HEK293T (cell line): ENCODE measurements around the gene MED23.

Experiments
- CTCF ChIA-PET: fragments of 350-600 bp; formaldehyde crosslinking; extraction: SDS; loops from one replicate; lab custom pipeline; 2021; ENCODE audit warnings: antibody characterized with exemption, inconsistent platforms; lab: Yijun Ruan, JAX
- POLR2A ChIA-PET: fragments of 350-600 bp; formaldehyde crosslinking; extraction: SDS; loops from one replicate; lab custom pipeline; 2020; ENCODE audit warnings: antibody characterized with exemption, inconsistent platforms; lab: Yijun Ruan, JAX
- DNase-seq: peaks from one replicate; pipeline ENCODE4 v3.0.0; 2012; ENCODE audit warnings: mixed read lengths; ENCODE audit errors: extremely low spot score
- ARNT ChIP-seq: fragments of 450-650 bp; IDR thresholded peaks from 2 replicates; pipeline ENCODE4 v1.6.1; 2017; ENCODE audit warnings: mild to moderate bottlenecking
- BHLHE40 ChIP-seq: fragments of 450-650 bp; IDR thresholded peaks from 2 replicates; pipeline ENCODE4 v1.6.1; 2016; ENCODE audit warnings: mild to moderate bottlenecking, moderate library complexity, borderline replicate concordance
- CTBP1 ChIP-seq: fragments of 450-650 bp; IDR thresholded peaks from 2 replicates; pipeline ENCODE4 v1.6.1; 2016; ENCODE audit warnings: borderline replicate concordance
- ELF4 ChIP-seq: fragments of 450-650 bp; IDR thresholded peaks from 2 replicates; pipeline ENCODE4 v1.6.1; 2017; ENCODE audit warnings: antibody characterized with exemption
- FOXA1 ChIP-seq: fragments of 450-650 bp; IDR thresholded peaks from 2 replicates; pipeline ENCODE4 v1.6.1; 2016; ENCODE audit warnings: mild to moderate bottlenecking
- FOXK2 ChIP-seq: fragments of 450-650 bp; IDR thresholded peaks from 2 replicates; pipeline ENCODE4 v1.6.1; 2016; ENCODE audit warnings: mild to moderate bottlenecking
- FOXM1 ChIP-seq: fragments of 450-650 bp; IDR thresholded peaks from 2 replicates; pipeline ENCODE4 v1.6.1; 2017; ENCODE audit warnings: mild to moderate bottlenecking, borderline replicate concordance
- HDGF ChIP-seq: fragments of 450-650 bp; IDR thresholded peaks from 2 replicates; pipeline ENCODE4 v1.6.1; 2017; ENCODE audit warnings: antibody characterized with exemption, borderline replicate concordance
- L3MBTL2 ChIP-seq: fragments of 450-650 bp; conservative IDR thresholded peaks from 2 replicates; pipeline ENCODE4 v1.6.1; 2016; ENCODE audit warnings: mild to moderate bottlenecking
- LEF1 ChIP-seq: fragments of 450-650 bp; IDR thresholded peaks from 2 replicates; pipeline ENCODE4 v1.6.1; 2017; ENCODE audit warnings: mild to moderate bottlenecking, borderline replicate concordance
- NFRKB ChIP-seq: fragments of 450-650 bp; IDR thresholded peaks from 2 replicates; pipeline ENCODE4 v1.6.1; 2016; ENCODE audit warnings: mild to moderate bottlenecking, moderate library complexity
- PKNOX1 ChIP-seq: fragments of 450-650 bp; IDR thresholded peaks from 2 replicates; pipeline ENCODE4 v1.6.1; 2016
- SP1 ChIP-seq: fragments of 450-650 bp; IDR thresholded peaks from 2 replicates; pipeline ENCODE4 v1.6.1; 2017
- SUZ12 ChIP-seq: fragments of 450-650 bp; IDR thresholded peaks from 2 replicates; pipeline ENCODE4 v1.6.1; 2016; ENCODE audit warnings: mild to moderate bottlenecking
- TARDBP ChIP-seq: fragments of 450-650 bp; IDR thresholded peaks from 2 replicates; pipeline ENCODE4 v1.6.1; 2016
- ZNF384 ChIP-seq: fragments of 450-650 bp; IDR thresholded peaks from 2 replicates; pipeline ENCODE4 v1.6.1; 2016

The MED23 gene

DNA sequence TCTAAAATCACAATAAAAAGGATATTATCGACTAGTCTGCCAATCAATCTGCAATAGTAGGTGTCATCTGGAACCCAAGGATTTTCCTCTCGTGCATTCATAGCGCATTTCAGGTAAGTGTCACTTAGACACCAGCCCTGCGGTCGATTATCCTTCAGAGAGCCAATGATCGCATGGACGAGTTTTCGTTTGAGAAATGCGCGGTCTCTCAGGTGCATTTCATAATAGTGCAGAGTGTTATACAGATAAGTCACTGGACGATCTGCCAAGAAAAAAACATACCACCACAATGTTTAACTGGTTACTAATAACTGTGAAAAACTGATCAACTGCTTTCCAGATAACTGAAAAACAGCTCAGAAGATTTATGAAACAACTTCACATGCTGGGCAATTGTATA is 34.0 kb downstream of the MED23 start:
- CTCF ChIA-PET = no interaction called here
- POLR2A ChIA-PET = no interaction called here
- DNase-seq = no peak
- no peak for TF ChIP-seq FOXA1
- no peak for TF ChIP-seq PKNOX1
- no peak for TF ChIP-seq SP1
- no peak for TF ChIP-seq ELF4
- no peak for TF ChIP-seq HDGF
- no peak for TF ChIP-seq ZNF384
- no peak for TF ChIP-seq LEF1
- TF ChIP-seq TARDBP = no peak
- no peak for TF ChIP-seq SUZ12
- no peak for TF ChIP-seq CTBP1
- TF ChIP-seq FOXM1 = no peak
- no peak for TF ChIP-seq L3MBTL2
- TF ChIP-seq ARNT = no peak
- TF ChIP-seq NFRKB = no peak
- TF ChIP-seq BHLHE40 = no peak
- no peak for TF ChIP-seq FOXK2

DNA sequence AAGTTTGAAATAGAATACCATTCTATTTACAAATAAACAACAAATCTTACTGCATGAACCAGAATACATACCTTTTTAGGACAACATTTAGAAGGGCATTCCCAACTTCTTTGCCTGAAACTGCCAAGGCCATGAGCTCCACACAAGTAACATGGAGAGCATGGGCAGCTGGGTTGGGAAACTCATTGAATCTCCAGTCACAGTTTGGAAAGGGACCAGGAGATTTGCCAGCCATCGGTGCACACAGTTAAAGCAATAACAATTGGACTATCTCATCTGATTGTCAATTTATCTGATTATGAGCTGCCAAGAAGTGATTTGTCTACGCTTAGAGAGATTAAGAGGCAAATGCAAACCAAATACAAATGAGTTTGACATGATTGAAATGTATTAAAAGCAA is 35.1 kb downstream of the MED23 start:
- TF ChIP-seq NFRKB (no peak), BHLHE40 (no peak), HDGF (no peak), CTBP1 (no peak), ELF4 (no peak), SP1 (no peak), TARDBP (no peak), PKNOX1 (no peak), FOXM1 (no peak), FOXA1 (no peak), L3MBTL2 (no peak), SUZ12 (no peak), LEF1 (no peak), ZNF384 (no peak), ARNT (no peak), FOXK2 (no peak)
- ChIA-PET POLR2A (no interaction called here), CTCF (no interaction called here)
- DNase-seq = no peak

DNA sequence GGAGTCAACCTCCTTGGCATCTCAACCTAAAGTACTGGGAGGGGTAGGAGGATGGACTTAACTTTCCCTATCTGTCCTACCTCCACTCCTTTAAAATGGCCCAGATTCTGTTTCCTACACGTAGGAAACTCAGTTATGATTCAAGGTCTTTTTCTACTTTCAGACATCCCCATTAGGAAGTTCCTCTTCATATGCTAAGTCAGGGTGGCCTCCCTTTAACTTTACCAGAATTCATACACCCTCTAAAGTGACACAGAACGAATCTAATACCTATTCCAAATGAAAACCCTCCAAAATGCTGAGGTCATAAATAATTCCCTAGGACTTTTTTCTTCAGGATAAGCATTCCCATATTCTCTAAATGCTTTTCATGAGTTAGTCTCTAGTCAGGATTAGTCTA is 39.4 kb downstream of the MED23 start:
- POLR2A ChIA-PET = no interaction called here
- CTCF ChIA-PET = no interaction called here
- DNase-seq = no peak
- TF ChIP-seq LEF1 (no peak), HDGF (no peak), L3MBTL2 (no peak), PKNOX1 (no peak), FOXM1 (no peak), FOXA1 (no peak), ZNF384 (no peak), TARDBP (no peak), SP1 (no peak), NFRKB (no peak), SUZ12 (no peak), ELF4 (no peak), BHLHE40 (no peak), ARNT (no peak), CTBP1 (no peak), FOXK2 (no peak)

- POLR2A ChIA-PET = no interaction called here
- CTCF ChIA-PET = no interaction called here
- TF ChIP-seq ELF4 = no peak
- no peak for TF ChIP-seq FOXK2
- no peak for TF ChIP-seq NFRKB
- TF ChIP-seq SUZ12 = no peak
- TF ChIP-seq HDGF = no peak
- TF ChIP-seq BHLHE40 = no peak
- no peak for DNase-seq
Measured at GRCh38 chr6:131587909-131588308, 40.1 kb downstream of the MED23 start.

- TF ChIP-seq FOXM1 = no peak
- ChIA-PET CTCF (no interaction called here), POLR2A (no interaction called here)
- no peak for DNase-seq
Measured at GRCh38 chr6:131586543-131586942, 41.5 kb downstream of the MED23 start.

DNA sequence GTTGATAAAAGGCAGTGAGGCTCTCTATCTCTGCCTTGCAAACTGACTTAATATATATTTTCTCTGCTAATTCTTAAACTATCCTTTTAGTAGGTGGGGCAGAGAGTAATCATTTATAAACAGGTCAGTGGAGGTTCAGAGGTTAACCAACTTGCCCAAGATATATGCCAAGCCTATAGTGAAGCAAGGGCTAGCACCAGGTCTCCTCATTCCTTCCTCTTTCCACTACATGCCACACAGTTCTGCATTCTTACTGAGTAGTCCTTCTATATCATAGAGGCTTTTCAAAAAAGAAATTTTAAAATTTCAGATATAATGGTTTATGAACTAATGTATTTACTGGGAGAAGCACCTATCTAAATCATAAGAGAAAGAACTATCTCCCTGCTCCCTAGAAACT is 46.5 kb downstream of the MED23 start:
- no peak for DNase-seq
- ChIA-PET CTCF (no interaction called here), POLR2A (no interaction called here)
- no peak for TF ChIP-seq FOXA1
- TF ChIP-seq NFRKB = no peak
- TF ChIP-seq ARNT = no peak
- no peak for TF ChIP-seq CTBP1

- no peak for DNase-seq
- CTCF ChIA-PET = no interaction called here
- TF ChIP-seq FOXK2 (no peak), FOXA1 (no peak), FOXM1 (no peak), ARNT (no peak), SP1 (no peak), NFRKB (no peak), HDGF (no peak), L3MBTL2 (no peak), TARDBP (no peak), PKNOX1 (no peak), LEF1 (no peak), ELF4 (no peak), CTBP1 (no peak), BHLHE40 (no peak), SUZ12 (no peak), ZNF384 (no peak)
- POLR2A ChIA-PET = interaction anchor here (0.9 kb wide), 1 partner anchor 51 kb away, joined by 3 read pairs; no protein-coding TSS in a partner anchor
Measured at GRCh38 chr6:131575834-131576478, 52.1 kb downstream of the MED23 start.
